ENCODE measurements around the gene TXNIP. TPM values are rescaled to one million over a fixed set of nuclear protein-coding genes. Genes with fewer than 3 reads are reported as not detected.

TXNIP gene
- total RNA-seq, 3 donors from 2014 or later = 2,506 to 3,955 (median 3,543) TPM

GRCh38 chr1:145983960-145984830 lies 12.2 kb downstream of the TXNIP start:
- Histone ChIP-seq H3K4me1 (peaks cover 18 to 22% of the 10 kb centered on the region in 2 donors), H3K27ac (peak overlapping the region; percentile 95 to 97), H3K36me3 (no peaks in the 10 kb centered on the region), H3K27me3 (no peaks in the 10 kb centered on the region), H3K9me3 (no peaks in the 10 kb centered on the region), H3K4me3 (peak overlapping the region in 1 of 3 donors; percentile 62)
- TF ChIP-seq POLR2A (IDR thresholded peaks at IDR 0.05) (no peak), POLR2AphosphoS5 (IDR thresholded peaks at IDR 0.05) (no peak)
- TF ChIP-seq, protein P1, sequence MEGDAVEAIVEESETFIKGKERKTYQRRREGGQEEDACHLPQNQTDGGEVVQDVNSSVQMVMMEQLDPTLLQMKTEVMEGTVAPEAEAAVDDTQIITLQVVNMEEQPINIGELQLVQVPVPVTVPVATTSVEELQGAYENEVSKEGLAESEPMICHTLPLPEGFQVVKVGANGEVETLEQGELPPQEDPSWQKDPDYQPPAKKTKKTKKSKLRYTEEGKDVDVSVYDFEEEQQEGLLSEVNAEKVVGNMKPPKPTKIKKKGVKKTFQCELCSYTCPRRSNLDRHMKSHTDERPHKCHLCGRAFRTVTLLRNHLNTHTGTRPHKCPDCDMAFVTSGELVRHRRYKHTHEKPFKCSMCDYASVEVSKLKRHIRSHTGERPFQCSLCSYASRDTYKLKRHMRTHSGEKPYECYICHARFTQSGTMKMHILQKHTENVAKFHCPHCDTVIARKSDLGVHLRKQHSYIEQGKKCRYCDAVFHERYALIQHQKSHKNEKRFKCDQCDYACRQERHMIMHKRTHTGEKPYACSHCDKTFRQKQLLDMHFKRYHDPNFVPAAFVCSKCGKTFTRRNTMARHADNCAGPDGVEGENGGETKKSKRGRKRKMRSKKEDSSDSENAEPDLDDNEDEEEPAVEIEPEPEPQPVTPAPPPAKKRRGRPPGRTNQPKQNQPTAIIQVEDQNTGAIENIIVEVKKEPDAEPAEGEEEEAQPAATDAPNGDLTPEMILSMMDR (IDR thresholded peaks at IDR 0.05) = no peak
- peak in 1 of 2 donors; percentile 30 for DNase-seq (ENCODE audit: low spot score in 2 of 2)
- intact Hi-C loops (cut with DNase I; ENCODE audit: low total_unique reads) = no loop called here

DNA sequence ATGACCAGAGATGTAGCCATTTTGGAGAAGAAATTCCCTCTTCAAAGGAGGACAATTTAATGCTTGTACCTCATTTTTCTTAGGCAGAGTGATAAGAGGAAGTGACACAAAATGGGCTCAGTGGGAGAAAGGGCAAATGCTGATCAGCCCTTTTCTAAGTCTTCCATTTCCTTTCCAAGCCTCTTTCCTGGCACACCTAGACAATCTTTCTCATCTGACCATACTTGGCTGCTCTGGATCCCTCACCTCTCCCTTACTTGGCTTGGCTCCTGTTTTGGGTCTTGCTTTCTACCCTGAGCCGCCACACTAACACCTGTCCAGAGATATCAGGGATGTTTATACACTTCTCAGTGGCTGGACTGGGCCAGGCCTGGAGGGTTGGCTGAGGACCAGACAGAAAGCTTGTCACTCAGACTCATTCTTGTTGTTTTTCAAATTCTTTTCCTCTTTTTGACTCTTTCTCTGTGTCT lies 13.1 kb downstream of the TXNIP start:
- H3K27ac ChIP-seq = peak overlapping the region; percentile 95 to 97
- peak overlapping the region in 2 of 3 donors; percentile 1 to 8 for H3K4me3 ChIP-seq
- H3K36me3 ChIP-seq = no peaks in the 10 kb centered on the region
- H3K27me3 ChIP-seq = no peaks in the 10 kb centered on the region
- no peaks in the 10 kb centered on the region for H3K9me3 ChIP-seq
- DNase-seq (ENCODE audit: low spot score in 2 of 2) = peak in 1 of 2 donors; percentile 55
- intact Hi-C loops (cut with DNase I; ENCODE audit: low total_unique reads) = no loop called here
- peaks cover 21 to 28% of the 10 kb centered on the region in 2 donors for H3K4me1 ChIP-seq
- TF ChIP-seq POLR2AphosphoS5 (IDR thresholded peaks at IDR 0.05) (peak in 1 of 3 donors; percentile 67), POLR2A (IDR thresholded peaks at IDR 0.05) (no peak)
- TF ChIP-seq, protein P1 (IDR thresholded peaks at IDR 0.05) = no peak

- no peaks in the 10 kb centered on the region for H3K36me3 ChIP-seq
- H3K27ac ChIP-seq = peak overlapping the region; percentile 95 to 97
- no peaks in the 10 kb centered on the region for H3K9me3 ChIP-seq
- DNase-seq (ENCODE audit: low spot score in 2 of 2) = peak in 1 of 2 donors; percentile 31
- H3K4me1 ChIP-seq = peaks cover 22 to 34% of the 10 kb centered on the region in 2 donors
- peak in 1 of 3 donors; percentile 60 for TF ChIP-seq POLR2AphosphoS5 (IDR thresholded peaks at IDR 0.05)
- TF ChIP-seq, protein P1 (IDR thresholded peaks at IDR 0.05) = no peak
- H3K4me3 ChIP-seq = peak overlapping the region in 1 of 3 donors; percentile 9
- H3K27me3 ChIP-seq = no peaks in the 10 kb centered on the region
- intact Hi-C loops (cut with DNase I; ENCODE audit: low total_unique reads) = no loop called here
These were observed 14.2 kb downstream of the TXNIP start for GRCh38 chr1:145982010-145982723.

GRCh38 chr1:145980457-145980994 lies 15.9 kb downstream of the TXNIP start:
- peak in 1 of 2 donors; percentile 36 for DNase-seq (ENCODE audit: low spot score in 2 of 2)
- Histone ChIP-seq H3K27ac (peak overlapping the region; percentile 95 to 97), H3K27me3 (no peaks in the 10 kb centered on the region), H3K4me1 (peaks cover 17 to 34% of the 10 kb centered on the region in 2 donors), H3K36me3 (no peaks in the 10 kb centered on the region), H3K4me3 (peak overlapping the region in 1 of 3 donors; percentile 44), H3K9me3 (no peaks in the 10 kb centered on the region)
- intact Hi-C loops (cut with DNase I; ENCODE audit: low total_unique reads) = no loop called here
- TF ChIP-seq POLR2AphosphoS5 (IDR thresholded peaks at IDR 0.05) (no peak), POLR2A (IDR thresholded peaks at IDR 0.05) (no peak)
- TF ChIP-seq, protein P1 (IDR thresholded peaks at IDR 0.05) = no peak

Measured in breast epithelium (tissue), 4 donors.